Spleen (tissue), 7 donors: Measurements from ENCODE around the gene MYORG.

Experiments
- POLR2A ChIP-seq, 3 donors: fragments of 450-650 bp; IDR thresholded peaks; one replicate each; pipeline ENCODE4 v1.5.1; 2017; ENCODE audit warnings: antibody characterized with exemption in 3 of 3, mild to moderate bottlenecking in 1 of 3
- POLR2AphosphoS5 ChIP-seq, 3 donors: sonication (generic); formaldehyde crosslinking; IDR thresholded peaks; one replicate each; pipeline ENCODE4 v1.5.1; 2017; ENCODE audit warnings: antibody characterized with exemption in 3 of 3
- TF ChIP-seq, protein P1 (sequence below), 11 experiments: fragments of 200-600 bp in 7 of 11; fragments of 450-650 bp in 4 of 11; sonication (generic) in 4 of 11; IDR thresholded peaks in 8 of 11; conservative IDR thresholded peaks in 3 of 11; 1 replicate in 7 of 11; 2 replicates in 4 of 11; pipeline versions ENCODE4 v1.4.0 to v1.8.0; 2016 to 2021; ENCODE audit warnings: antibody characterized with exemption in 11 of 11, inconsistent platforms in 4 of 11, mild to moderate bottlenecking in 1 of 11
- donor health status: DM: no; HTN: no; CAD: no; lungs with moderate emphysema.
- donor health status: DM: no; HTN: no; CAD: no.
- donor health status: DM: no; HTN: no; CAD: no.

GRCh38 chr9:34378376-34379060, 1.8 kb upstream of the MYORG start:
- no peak for TF ChIP-seq POLR2AphosphoS5 (IDR thresholded peaks at IDR 0.05)
- TF ChIP-seq, protein P1, sequence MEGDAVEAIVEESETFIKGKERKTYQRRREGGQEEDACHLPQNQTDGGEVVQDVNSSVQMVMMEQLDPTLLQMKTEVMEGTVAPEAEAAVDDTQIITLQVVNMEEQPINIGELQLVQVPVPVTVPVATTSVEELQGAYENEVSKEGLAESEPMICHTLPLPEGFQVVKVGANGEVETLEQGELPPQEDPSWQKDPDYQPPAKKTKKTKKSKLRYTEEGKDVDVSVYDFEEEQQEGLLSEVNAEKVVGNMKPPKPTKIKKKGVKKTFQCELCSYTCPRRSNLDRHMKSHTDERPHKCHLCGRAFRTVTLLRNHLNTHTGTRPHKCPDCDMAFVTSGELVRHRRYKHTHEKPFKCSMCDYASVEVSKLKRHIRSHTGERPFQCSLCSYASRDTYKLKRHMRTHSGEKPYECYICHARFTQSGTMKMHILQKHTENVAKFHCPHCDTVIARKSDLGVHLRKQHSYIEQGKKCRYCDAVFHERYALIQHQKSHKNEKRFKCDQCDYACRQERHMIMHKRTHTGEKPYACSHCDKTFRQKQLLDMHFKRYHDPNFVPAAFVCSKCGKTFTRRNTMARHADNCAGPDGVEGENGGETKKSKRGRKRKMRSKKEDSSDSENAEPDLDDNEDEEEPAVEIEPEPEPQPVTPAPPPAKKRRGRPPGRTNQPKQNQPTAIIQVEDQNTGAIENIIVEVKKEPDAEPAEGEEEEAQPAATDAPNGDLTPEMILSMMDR (IDR thresholded peaks at IDR 0.05 in 8 of 11, conservative IDR thresholded peaks at IDR 0.05 in 3 of 11) = no peak
- no peak for TF ChIP-seq POLR2A (IDR thresholded peaks at IDR 0.05)
